Measurements from ENCODE around the gene LTC4S. TPM values are rescaled to one million over a fixed set of nuclear protein-coding genes. Genes with fewer than 3 reads are reported as not detected.

The LTC4S gene
- total and polyA plus RNA-seq, 8 donors: 3.3 to 21.0 (median 8.4) TPM; not detected in 1

- WGBS, 5 donors: 71 to 86% (median 81%) methylated on average over 13 to 19 of the region's 19 CpGs
- Histone ChIP-seq H3K4me1 (peaks cover 46 to 56% (median 49%) of the 10 kb centered on the region in 4 donors), H3K27me3 (no peaks in the 10 kb centered on the region), H3K27ac (peak overlapping the region in 2 of 5 donors; percentile 6 to 94), H3K4me3 (no peak overlapping the region), H3K9me3 (no peaks in the 10 kb centered on the region), H3K36me3 (peaks cover 42 to 52% (median 46%) of the 10 kb centered on the region in 4 donors)
- intact Hi-C loops (cut with DNase I; ENCODE audit: low total_unique reads): no loop called here
- TF ChIP-seq EP300 (IDR thresholded peaks at IDR 0.05): no peak
- no peak for TF ChIP-seq POLR2AphosphoS5 (IDR thresholded peaks at IDR 0.05)
- TF ChIP-seq CTCF (IDR thresholded peaks at IDR 0.05): no peak
- TF ChIP-seq POLR2A (IDR thresholded peaks at IDR 0.05): no peak
- DNase-seq: peak in 1 of 2 donors; percentile 19
Observed at GRCh38 chr5:179802207-179802883, 8.6 kb downstream of the LTC4S start.

DNA sequence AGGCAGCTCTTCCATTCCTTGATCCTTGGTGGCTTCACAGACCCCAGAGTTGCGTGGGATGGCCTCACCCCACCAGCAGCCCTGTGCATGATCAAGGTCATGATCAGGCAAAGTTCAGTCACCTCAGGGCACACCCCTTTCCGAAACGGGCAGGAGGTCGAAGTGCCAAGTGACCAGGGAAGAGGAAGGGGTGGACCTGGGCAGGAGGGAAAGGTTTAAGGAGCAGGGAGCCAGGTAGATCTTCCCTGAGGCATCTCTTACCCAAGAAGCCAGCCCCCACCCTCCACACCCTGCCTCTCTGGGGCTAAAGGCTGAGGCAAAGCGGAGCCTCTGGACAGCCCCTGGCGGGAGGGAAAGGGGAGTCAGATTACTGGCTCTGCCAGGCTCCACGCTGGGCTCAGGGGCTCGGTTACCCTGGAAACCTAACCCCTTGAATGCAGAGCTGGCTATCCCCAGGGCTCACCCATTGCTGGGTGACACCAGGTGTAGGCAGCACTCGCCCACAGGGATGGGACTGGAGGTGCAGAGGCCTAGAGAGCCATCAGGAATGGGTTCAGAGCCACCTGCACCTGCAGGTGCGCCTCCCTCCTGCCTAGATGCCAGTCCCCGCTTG is 9.3 kb downstream of the LTC4S start:
- intact Hi-C loops (cut with DNase I; ENCODE audit: low total_unique reads): no loop called here
- TF ChIP-seq EP300 (IDR thresholded peaks at IDR 0.05) (no peak), CTCF (IDR thresholded peaks at IDR 0.05) (no peak), POLR2AphosphoS5 (IDR thresholded peaks at IDR 0.05) (no peak), POLR2A (IDR thresholded peaks at IDR 0.05) (no peak)
- Histone ChIP-seq H3K27ac (peak overlapping the region in 4 of 5 donors; percentile 0 to 99 (median 94)), H3K27me3 (no peaks in the 10 kb centered on the region), H3K4me1 (peaks cover 53 to 57% (median 56%) of the 10 kb centered on the region in 4 donors), H3K4me3 (peak overlapping the region in 1 of 4 donors; percentile 4), H3K9me3 (no peaks in the 10 kb centered on the region), H3K36me3 (peaks cover 35 to 45% (median 39%) of the 10 kb centered on the region in 4 donors)
- WGBS, 5 donors: 53 to 65% (median 58%) methylated on average over 7 to 11 of the region's 11 CpGs
- peak in 1 of 2 donors; percentile 28 for DNase-seq

DNA sequence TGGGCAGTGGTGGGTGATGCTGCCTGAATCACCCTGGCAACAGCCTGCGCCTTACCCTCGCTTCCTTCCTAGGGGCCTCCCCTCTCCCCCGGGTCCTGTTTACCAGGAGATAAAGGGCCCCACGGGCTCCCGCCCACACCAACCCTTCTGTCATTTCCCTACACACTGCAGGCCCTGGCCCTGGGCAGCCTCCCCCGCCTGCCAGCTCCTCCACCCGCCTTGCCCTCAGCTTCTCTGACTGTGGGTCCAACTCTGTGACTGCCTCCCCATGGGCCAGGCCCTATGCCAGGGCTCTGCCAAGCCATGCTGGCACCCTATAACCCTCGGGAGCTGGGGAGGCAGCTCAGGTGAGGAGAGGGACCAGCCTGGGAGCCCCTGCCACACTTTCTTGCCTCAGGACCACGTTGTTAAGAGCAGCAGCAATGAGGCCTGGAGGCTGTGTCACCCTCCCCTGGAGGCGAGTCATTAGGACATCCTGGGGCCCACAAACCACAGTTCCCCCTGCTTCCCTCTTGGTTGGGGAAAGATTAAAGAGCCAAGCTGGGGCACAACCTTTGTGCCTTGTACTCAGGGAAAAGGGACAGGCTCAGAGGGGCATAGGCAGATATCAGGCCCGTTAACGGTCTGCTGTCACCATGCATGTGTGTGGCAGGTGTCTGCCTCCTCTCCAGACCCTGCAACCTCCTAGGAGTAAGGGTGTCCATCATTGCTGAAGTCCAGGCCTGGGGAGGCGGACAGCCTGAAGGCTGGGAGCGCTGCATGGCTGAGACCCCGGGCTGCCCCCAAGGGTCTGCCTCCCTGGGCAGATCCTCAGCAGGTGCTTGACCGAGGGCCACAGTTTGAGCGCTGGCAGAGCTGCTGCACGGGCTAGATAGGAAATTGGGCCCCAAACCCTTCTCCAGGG is 10.1 kb downstream of the LTC4S start:
- Histone ChIP-seq H3K27ac (peak overlapping the region in 3 of 5 donors; percentile 94 to 99 (median 95)), H3K4me1 (peaks cover 54 to 65% (median 63%) of the 10 kb centered on the region in 4 donors), H3K27me3 (no peaks in the 10 kb centered on the region), H3K9me3 (no peaks in the 10 kb centered on the region), H3K4me3 (peak overlapping the region in 2 of 4 donors; percentile 92 to 93), H3K36me3 (peaks cover 26 to 36% (median 31%) of the 10 kb centered on the region in 4 donors)
- intact Hi-C loops (cut with DNase I; ENCODE audit: low total_unique reads): no loop called here
- peak in 1 of 2 donors; percentile 62 for DNase-seq
- TF ChIP-seq POLR2AphosphoS5 (IDR thresholded peaks at IDR 0.05) (no peak), CTCF (IDR thresholded peaks at IDR 0.05) (no peak), EP300 (IDR thresholded peaks at IDR 0.05) (no peak), POLR2A (IDR thresholded peaks at IDR 0.05) (no peak)
- WGBS, 5 donors: 44 to 57% (median 53%) methylated on average over 17 to 18 of the region's 18 CpGs

DNA sequence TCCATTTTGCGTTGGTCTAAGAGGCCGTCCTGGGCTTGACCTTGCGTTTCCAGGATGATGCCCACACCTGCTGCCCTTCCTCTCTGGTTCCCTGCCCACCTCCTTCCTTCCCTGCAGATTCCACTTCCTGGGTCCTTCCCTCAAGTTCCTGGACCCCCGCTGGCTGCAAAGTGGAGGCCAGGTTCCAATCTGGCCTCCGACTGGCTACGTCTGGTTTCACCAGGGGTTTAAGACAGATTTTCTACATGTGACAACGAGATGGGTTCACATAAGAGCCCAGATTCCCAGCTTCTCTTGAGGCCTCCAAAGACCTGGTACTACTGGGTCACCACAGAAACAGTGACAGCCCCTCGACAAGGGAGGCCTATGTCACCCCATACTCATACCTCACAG is 10.8 kb downstream of the LTC4S start:
- DNase-seq: peak in 1 of 2 donors; percentile 9
- H3K27me3 ChIP-seq: no peaks in the 10 kb centered on the region
- no peaks in the 10 kb centered on the region for H3K9me3 ChIP-seq
- peak overlapping the region in 3 of 4 donors; percentile 92 to 96 (median 93) for H3K4me3 ChIP-seq
- TF ChIP-seq EP300 (IDR thresholded peaks at IDR 0.05): no peak
- no peak for TF ChIP-seq POLR2AphosphoS5 (IDR thresholded peaks at IDR 0.05)
- no peak for TF ChIP-seq POLR2A (IDR thresholded peaks at IDR 0.05)
- no peak for TF ChIP-seq CTCF (IDR thresholded peaks at IDR 0.05)
- peak overlapping the region; percentile 94 to 99 (median 95) for H3K27ac ChIP-seq
- peaks cover 20 to 30% (median 24%) of the 10 kb centered on the region in 4 donors for H3K36me3 ChIP-seq
- peaks cover 54 to 65% (median 63%) of the 10 kb centered on the region in 4 donors for H3K4me1 ChIP-seq
- intact Hi-C loops (cut with DNase I; ENCODE audit: low total_unique reads): no loop called here
- WGBS, 5 donors: 74 to 83% (median 80%) methylated on average over 8 of the region's 8 CpGs

All from stomach (tissue), 9 donors.